Activated B cell treated with CpG ODN at 0.5 μM for 24 hours (primary cell): ENCODE data around the gene WDR70. TPM values are rescaled to one million over a fixed set of nuclear protein-coding genes. Genes with fewer than 3 reads are reported as not detected.
"Not testable (repeated sequence)": the region's sequence is repeated elsewhere in the genome, so short reads cannot be mapped to it uniquely, and the experiment has no call there.

Experiments used
- ATAC-seq: fragments of 200-7000 bp; cut with Tn5 transposase; one replicate; pipeline ENCODE4 v1.10.0; 2021; ENCODE audit warnings: low read depth, mild to moderate bottlenecking, moderate library complexity
- CTCF ChIA-PET: fragments of 350-600 bp; sonication (Branson Sonifier 250); formaldehyde crosslinking; loops from one replicate; lab custom pipeline; 2021; ENCODE audit warnings: antibody characterized with exemption; lab: Charles Lee
- POLR2A ChIA-PET: fragments of 350-600 bp; sonication (Branson Sonifier 250); formaldehyde crosslinking; loops from one replicate; lab custom pipeline; 2021; ENCODE audit warnings: antibody characterized with exemption; lab: Charles Lee
- DNase-seq: peaks from one replicate; pipeline ENCODE4 v3.0.0; 2022
- H3K27ac Mint-ChIP-seq: one replicate; pipeline ENCODE4 v1.8.0; 2020; ENCODE audit warnings: mixed read lengths
- H3K27me3 Mint-ChIP-seq: one replicate; pipeline ENCODE4 v1.8.0; 2021; ENCODE audit warnings: mixed read lengths
- H3K36me3 Mint-ChIP-seq: one replicate; pipeline ENCODE4 v1.8.0; 2021; ENCODE audit warnings: low read depth, mixed read lengths
- H3K4me1 Mint-ChIP-seq: one replicate; pipeline ENCODE4 v1.8.0; 2021; ENCODE audit warnings: mixed read lengths
- H3K4me3 Mint-ChIP-seq: one replicate; pipeline ENCODE4 v1.8.0; 2020; ENCODE audit warnings: mild to moderate bottlenecking, mixed read lengths
- H3K9me3 Mint-ChIP-seq: one replicate; pipeline ENCODE4 v1.8.0; 2020; ENCODE audit warnings: mixed read lengths
- intact Hi-C: fragments of 100-400 bp; cut with micrococcal nuclease; formaldehyde crosslinking; loops from one replicate; pipeline ENCODE4 v1.15.1; 2024
- total RNA-seq: library from RNA; stranded (reverse); gene quantifications from 2 replicates; pipeline ENCODE4 v1.2.3, GENCODE V29; 2022
- TF ChIP-seq, protein P1 (sequence below): fragments of 200-600 bp; IDR thresholded peaks from one replicate; pipeline ENCODE4 v1.8.0; 2022; ENCODE audit warnings: antibody characterized with exemption, mild to moderate bottlenecking

WDR70 gene
- total RNA-seq, 1 donor from 2014 or later = 58.6 TPM

DNA sequence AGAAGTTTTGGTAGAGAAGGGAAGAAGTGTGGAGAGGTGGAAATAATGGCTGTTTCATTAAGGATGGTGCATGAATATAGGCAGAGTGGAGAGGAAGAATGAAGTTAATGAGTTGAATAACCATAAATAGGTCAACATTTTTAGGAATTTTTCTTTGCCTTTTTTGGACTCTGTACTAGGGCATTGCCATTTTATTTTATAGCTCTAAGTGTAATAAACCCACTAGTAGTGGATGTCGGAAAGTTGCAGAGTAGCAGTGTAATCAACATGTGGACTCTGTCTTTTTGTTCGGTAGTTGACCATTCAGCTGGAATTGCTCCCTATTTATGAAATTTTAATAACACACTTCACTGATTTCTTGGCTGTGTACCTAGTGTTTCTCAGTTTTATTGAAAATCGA, 199.1 kb downstream of the WDR70 start:
- TF ChIP-seq, protein P1, sequence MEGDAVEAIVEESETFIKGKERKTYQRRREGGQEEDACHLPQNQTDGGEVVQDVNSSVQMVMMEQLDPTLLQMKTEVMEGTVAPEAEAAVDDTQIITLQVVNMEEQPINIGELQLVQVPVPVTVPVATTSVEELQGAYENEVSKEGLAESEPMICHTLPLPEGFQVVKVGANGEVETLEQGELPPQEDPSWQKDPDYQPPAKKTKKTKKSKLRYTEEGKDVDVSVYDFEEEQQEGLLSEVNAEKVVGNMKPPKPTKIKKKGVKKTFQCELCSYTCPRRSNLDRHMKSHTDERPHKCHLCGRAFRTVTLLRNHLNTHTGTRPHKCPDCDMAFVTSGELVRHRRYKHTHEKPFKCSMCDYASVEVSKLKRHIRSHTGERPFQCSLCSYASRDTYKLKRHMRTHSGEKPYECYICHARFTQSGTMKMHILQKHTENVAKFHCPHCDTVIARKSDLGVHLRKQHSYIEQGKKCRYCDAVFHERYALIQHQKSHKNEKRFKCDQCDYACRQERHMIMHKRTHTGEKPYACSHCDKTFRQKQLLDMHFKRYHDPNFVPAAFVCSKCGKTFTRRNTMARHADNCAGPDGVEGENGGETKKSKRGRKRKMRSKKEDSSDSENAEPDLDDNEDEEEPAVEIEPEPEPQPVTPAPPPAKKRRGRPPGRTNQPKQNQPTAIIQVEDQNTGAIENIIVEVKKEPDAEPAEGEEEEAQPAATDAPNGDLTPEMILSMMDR = no peak
- H3K27ac Mint-ChIP-seq = no peak overlapping the region
- DNase-seq (no peak), ATAC-seq (no peak)
- H3K9me3 Mint-ChIP-seq = no peaks in the 10 kb centered on the region
- H3K36me3 Mint-ChIP-seq = peaks cover 15% of the 10 kb centered on the region
- ChIA-PET CTCF (no interaction called here), POLR2A (no interaction called here)
- H3K4me3 Mint-ChIP-seq = no peak overlapping the region
- intact Hi-C loops = no loop called here
- peaks cover 4% of the 10 kb centered on the region for H3K4me1 Mint-ChIP-seq
- no peaks in the 10 kb centered on the region for H3K27me3 Mint-ChIP-seq

DNA sequence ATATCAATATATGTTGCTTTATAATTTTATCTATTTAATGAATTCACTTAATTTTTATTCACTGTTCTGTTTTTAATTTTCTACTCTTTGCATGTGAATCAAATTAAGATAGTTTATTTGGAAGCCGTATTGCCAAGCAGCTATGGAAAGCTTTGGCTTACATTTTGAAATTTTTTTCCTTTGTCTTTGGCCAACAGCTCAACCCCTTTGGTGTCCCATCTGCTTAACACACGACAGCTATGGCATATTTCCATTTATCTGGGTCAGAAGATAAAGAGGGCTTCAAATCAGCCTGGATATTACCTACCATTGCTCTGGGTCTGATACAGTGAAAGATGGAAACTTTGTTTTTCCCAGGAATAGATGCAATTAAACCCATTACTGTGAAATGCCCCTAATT, 201.0 kb downstream of the WDR70 start:
- intact Hi-C loops = no loop called here
- Mint-ChIP-seq H3K9me3 (no peaks in the 10 kb centered on the region), H3K36me3 (peaks cover 5% of the 10 kb centered on the region), H3K4me3 (no peak overlapping the region), H3K27me3 (no peaks in the 10 kb centered on the region), H3K27ac (no peak overlapping the region), H3K4me1 (peaks cover 4% of the 10 kb centered on the region)
- ChIA-PET CTCF (no interaction called here), POLR2A (no interaction called here)
- no peak for ATAC-seq
- DNase-seq = no peak
- TF ChIP-seq, protein P1 = no peak

DNA sequence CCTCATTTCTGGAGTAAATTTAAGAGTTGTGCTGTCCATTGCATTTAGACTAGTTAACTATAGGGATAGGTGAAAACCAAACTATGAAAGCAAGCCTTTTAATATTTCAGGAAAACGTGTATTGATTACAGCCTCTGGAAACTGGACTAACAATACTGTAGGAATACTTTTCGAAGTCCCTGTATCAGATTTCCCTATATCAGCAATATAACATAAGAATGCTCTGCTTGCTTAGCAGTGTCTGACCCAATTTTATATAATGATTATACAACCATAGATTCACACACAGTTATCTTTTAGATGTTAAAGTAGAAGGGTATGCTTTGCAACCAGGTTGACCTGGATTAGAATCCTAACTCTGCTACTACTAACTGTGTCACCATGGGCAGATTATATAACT, 203.1 kb downstream of the WDR70 start:
- ATAC-seq (no peak), DNase-seq (no peak)
- Mint-ChIP-seq H3K4me1 (no peaks in the 10 kb centered on the region), H3K36me3 (peaks cover 5% of the 10 kb centered on the region), H3K27me3 (no peaks in the 10 kb centered on the region), H3K27ac (no peak overlapping the region), H3K4me3 (no peak overlapping the region), H3K9me3 (no peaks in the 10 kb centered on the region)
- intact Hi-C loops = no loop called here
- TF ChIP-seq, protein P1 = no peak
- ChIA-PET CTCF (no interaction called here), POLR2A (no interaction called here)

DNA sequence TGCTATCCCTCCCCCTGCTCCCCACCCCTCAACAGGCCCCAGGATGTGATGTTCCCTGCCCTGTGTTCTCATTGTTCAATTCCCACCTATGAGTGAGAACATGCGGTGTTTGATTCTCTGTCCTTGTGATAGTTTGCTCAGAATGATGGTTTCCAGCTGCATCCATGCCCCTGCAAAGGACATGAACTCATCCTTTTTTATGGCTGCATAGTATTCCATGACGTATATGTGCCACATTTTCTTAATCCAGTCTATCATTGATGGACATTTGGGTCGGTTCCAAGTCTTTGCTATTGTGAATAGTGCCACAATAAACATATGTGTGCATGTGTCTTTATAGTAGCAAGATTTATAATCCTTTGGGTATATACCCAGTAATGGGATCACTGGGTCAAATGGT, 214.2 kb downstream of the WDR70 start:
- H3K4me1 Mint-ChIP-seq, CTCF ChIA-PET, DNase-seq, H3K27ac Mint-ChIP-seq, H3K4me3 Mint-ChIP-seq, POLR2A ChIA-PET, ATAC-seq, H3K9me3 Mint-ChIP-seq, intact Hi-C loops, H3K27me3 Mint-ChIP-seq: not testable (repeated sequence)
- peaks cover 31% of the 10 kb centered on the region for H3K36me3 Mint-ChIP-seq

DNA sequence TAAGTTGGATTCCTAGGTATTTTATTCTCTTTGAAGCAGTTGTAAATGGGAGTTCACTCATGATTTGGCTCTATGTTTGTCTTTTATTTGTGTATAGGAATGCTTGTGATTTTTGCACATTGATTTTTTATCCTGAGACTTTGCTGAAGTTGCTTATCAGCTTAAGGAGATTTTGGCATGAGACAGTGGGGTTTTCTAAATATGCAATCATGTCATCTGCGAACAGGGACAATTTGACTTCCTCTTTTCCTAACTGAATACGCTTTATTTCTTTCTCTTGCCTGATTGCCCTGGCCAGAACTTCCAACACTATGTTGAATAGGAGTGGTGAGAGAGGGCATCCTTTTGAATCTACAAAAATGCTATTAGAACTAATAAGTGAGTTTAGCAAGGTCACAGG, 215.7 kb downstream of the WDR70 start:
- POLR2A ChIA-PET = not testable (repeated sequence)

DNA sequence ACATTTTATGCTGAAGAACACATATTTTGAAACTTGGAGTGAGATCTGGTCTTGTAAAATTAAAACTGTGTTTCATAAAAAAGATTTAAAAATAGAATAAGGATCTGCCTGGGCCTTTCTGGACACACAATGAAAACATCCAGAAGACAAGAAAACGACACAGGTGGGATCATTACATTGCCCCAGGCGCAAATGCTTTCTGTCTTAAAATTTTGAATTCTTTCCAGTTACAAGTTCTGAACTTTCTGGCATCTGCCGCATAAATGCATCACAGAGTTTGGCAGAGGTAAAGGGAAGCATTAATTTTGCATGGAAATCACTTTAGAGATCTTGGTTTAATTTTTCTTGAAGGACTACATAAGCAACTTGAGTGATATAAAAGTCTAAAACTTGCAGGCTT, 219.6 kb downstream of the WDR70 start:
- H3K4me1 Mint-ChIP-seq = peaks cover 2% of the 10 kb centered on the region
- ChIA-PET CTCF (no interaction called here), POLR2A (no interaction called here)
- intact Hi-C loops = no loop called here
- H3K36me3 Mint-ChIP-seq = peaks cover 31% of the 10 kb centered on the region
- no peaks in the 10 kb centered on the region for H3K27me3 Mint-ChIP-seq
- H3K9me3 Mint-ChIP-seq = peaks cover 13% of the 10 kb centered on the region
- ATAC-seq (no peak), DNase-seq (no peak)
- no peak overlapping the region for H3K27ac Mint-ChIP-seq
- TF ChIP-seq, protein P1 = no peak
- H3K4me3 Mint-ChIP-seq = no peak overlapping the region

More for the DNA sequence above, 215.7 kb downstream of the WDR70 start:
- DNase-seq, H3K4me1 Mint-ChIP-seq, H3K9me3 Mint-ChIP-seq, H3K4me3 Mint-ChIP-seq, intact Hi-C loops, H3K27me3 Mint-ChIP-seq, H3K27ac Mint-ChIP-seq, CTCF ChIA-PET, ATAC-seq: not testable (repeated sequence)
- H3K36me3 Mint-ChIP-seq = peaks cover 39% of the 10 kb centered on the region
